ENCODE results near the gene MSH5.

DNA sequence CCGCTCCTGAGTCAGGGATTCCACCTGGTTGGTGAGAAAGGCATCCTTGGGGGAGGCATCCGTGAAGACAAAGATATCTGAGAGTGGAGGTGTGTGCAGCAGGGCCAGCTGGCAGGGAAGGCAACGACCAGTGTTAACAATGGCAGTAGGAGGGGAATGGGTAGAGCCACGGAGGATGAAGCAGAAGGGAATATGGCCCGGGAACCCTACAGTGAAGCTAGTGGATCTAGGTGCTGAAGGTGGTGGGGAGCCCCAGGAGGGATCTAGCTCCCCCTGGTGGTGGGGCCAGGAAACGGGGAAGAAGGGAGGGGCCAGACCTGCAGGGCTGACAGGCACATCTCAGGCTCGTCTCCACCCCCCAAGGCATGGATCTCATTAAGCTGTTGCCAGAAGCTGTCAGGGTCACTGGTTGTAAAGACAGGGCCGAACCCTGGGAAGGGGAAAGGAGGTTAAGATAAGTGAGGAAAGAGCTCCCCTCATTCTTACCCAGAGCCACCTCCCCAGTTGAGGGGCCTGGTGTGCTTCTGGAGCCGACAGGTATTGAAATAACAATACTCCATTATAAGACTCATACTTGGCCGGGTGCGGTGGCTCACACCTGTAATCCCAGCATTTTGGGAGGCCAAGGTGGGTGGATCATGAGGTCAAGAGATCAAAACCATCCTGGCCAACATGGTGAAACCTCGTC is 30.0 kb downstream of the MSH5 start:
- TF ChIP-seq, protein P1, sequence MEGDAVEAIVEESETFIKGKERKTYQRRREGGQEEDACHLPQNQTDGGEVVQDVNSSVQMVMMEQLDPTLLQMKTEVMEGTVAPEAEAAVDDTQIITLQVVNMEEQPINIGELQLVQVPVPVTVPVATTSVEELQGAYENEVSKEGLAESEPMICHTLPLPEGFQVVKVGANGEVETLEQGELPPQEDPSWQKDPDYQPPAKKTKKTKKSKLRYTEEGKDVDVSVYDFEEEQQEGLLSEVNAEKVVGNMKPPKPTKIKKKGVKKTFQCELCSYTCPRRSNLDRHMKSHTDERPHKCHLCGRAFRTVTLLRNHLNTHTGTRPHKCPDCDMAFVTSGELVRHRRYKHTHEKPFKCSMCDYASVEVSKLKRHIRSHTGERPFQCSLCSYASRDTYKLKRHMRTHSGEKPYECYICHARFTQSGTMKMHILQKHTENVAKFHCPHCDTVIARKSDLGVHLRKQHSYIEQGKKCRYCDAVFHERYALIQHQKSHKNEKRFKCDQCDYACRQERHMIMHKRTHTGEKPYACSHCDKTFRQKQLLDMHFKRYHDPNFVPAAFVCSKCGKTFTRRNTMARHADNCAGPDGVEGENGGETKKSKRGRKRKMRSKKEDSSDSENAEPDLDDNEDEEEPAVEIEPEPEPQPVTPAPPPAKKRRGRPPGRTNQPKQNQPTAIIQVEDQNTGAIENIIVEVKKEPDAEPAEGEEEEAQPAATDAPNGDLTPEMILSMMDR (conservative IDR thresholded peaks at IDR 0.05), result peak; percentile 96
- TF ChIP-seq ZFX (IDR thresholded peaks at IDR 0.05), result no peak

All from C4-2B (cell line).